Measurements from ENCODE around the gene LBR. TPM values are rescaled to one million over a fixed set of nuclear protein-coding genes. Genes with fewer than 3 reads are reported as not detected.

LBR gene
- polyA plus RNA-seq, 1 donor (not counting 4 experiments of a cell fraction or from before 2014, with no cell fraction given): 30.5 TPM

DNA sequence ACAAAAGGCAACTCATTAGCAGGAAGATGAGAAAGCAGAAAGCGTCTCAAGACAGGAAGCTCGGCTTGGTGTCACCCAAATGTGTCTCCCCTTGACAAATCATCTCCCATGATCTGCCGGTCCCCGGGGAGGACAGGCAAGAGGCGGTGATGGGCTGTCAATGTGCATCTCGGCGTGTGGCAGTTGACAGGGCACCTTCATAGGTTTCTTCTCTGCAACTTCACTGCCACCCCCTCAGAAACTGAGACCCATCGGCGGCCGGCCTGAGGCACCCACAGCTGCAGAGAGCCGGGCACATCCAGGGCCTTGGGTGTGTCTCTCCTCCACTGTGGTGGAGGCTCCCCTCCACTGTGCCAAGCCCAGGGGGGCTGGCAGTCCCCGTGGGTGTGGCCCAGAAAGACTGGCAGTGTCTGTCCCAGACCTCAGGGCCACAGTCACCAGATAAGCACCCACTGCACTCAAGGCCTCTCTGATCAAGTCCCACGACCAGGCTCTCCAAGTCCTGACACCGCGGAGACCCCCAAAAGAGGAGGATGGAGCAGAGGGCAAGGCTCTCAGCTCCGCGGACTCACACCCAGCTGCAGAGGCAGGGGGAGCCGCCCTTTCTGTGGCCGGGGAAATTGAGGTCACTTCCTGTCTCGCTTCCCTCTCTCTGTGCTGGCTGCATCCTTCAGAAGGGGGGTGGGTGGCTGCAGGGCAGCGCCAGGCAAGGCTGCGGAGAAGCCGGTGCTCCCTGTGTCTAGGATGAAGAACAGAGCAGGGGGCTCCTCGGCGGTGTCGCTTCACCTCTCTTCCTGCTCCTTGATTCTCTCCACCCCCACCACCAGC is 39.6 kb upstream of the LBR start:
- dilution Hi-C loops (cut with MboI; ENCODE audit: extremely low pct_ligation_motif_present, low sequenced_read_pairs): loop anchor here (25.0 kb wide), 1 partner anchor 520 kb away; the partner anchor contains the start of gene SDE2
- no peak overlapping the region for H3K27ac ChIP-seq (ENCODE audit: control insufficient read depth, insufficient read depth, low read length)
- no peaks in the 10 kb centered on the region for H3K79me2 ChIP-seq (ENCODE audit: control insufficient read depth, insufficient read depth, low read length)
- no peak for DNase-seq (ENCODE audit: low read depth, low spot score)
- no peak for FAIRE-seq
- peaks cover 13% of the 10 kb centered on the region for H3K4me1 ChIP-seq (ENCODE audit: control insufficient read depth, extremely low read depth, insufficient read depth, low read length)
- no peak overlapping the region for H3K4me3 ChIP-seq (ENCODE audit: control insufficient read depth in 2 of 3, extremely low read depth in 1 of 3, insufficient read depth in 2 of 3, low read depth in 1 of 3, low read length in 3 of 3)
- no peaks in the 10 kb centered on the region for H4K20me1 ChIP-seq (ENCODE audit: control insufficient read depth, extremely low read depth, insufficient read depth, low read length)
- H2AFZ ChIP-seq (ENCODE audit: control insufficient read depth, low read length): no peak overlapping the region
- H3K36me3 ChIP-seq (ENCODE audit: control insufficient read depth in 2 of 2, extremely low read depth in 1 of 2, insufficient read depth in 2 of 2, low read length in 2 of 2): no peaks in the 10 kb centered on the region
- no peak overlapping the region for H3K9ac ChIP-seq (ENCODE audit: control insufficient read depth, extremely low read depth, insufficient read depth, low read length)
- H3K9me1 ChIP-seq (ENCODE audit: control insufficient read depth, extremely low read depth, insufficient read depth, low read length): no peaks in the 10 kb centered on the region
- TF ChIP-seq, protein P1, sequence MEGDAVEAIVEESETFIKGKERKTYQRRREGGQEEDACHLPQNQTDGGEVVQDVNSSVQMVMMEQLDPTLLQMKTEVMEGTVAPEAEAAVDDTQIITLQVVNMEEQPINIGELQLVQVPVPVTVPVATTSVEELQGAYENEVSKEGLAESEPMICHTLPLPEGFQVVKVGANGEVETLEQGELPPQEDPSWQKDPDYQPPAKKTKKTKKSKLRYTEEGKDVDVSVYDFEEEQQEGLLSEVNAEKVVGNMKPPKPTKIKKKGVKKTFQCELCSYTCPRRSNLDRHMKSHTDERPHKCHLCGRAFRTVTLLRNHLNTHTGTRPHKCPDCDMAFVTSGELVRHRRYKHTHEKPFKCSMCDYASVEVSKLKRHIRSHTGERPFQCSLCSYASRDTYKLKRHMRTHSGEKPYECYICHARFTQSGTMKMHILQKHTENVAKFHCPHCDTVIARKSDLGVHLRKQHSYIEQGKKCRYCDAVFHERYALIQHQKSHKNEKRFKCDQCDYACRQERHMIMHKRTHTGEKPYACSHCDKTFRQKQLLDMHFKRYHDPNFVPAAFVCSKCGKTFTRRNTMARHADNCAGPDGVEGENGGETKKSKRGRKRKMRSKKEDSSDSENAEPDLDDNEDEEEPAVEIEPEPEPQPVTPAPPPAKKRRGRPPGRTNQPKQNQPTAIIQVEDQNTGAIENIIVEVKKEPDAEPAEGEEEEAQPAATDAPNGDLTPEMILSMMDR (optimal IDR thresholded peaks at IDR 0.05 in 1 of 3, IDR thresholded peaks at IDR 0.05 in 1 of 3, conservative IDR thresholded peaks at IDR 0.05 in 1 of 3; ENCODE audit: extremely low read depth in 1 of 3, insufficient read depth in 2 of 3, low read length in 3 of 3): no peak
- TF ChIP-seq EZH2 (IDR thresholded peaks at IDR 0.05; ENCODE audit: low read length): no peak
- no peak overlapping the region for H3K4me2 ChIP-seq (ENCODE audit: control insufficient read depth, extremely low read depth, insufficient read depth, low read depth, low read length)
- no peaks in the 10 kb centered on the region for H3K27me3 ChIP-seq (ENCODE audit: control insufficient read depth, extremely low read depth, insufficient read depth, low read length)
- H3K9me3 ChIP-seq (ENCODE audit: control insufficient read depth, low read depth, low read length): no peaks in the 10 kb centered on the region

DNA sequence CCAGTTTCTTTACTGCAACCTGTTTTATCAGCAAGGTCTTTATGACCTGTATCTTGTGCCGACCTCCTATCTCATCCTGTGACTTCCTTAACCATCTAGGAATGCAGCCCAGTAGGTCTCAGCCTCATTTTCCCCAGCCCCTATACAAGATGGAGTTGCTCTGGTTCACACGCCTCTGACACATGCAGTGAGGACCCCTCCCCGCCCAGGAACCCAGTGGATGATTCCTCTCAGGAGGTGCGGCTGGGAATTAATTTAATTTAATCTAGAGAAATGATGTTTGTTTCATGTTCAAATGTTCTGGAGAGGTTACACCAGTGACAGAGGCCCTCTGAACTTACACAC is 39.0 kb upstream of the LBR start:
- Histone ChIP-seq H3K36me3 (ENCODE audit: control insufficient read depth in 2 of 2, extremely low read depth in 1 of 2, insufficient read depth in 2 of 2, low read length in 2 of 2) (no peaks in the 10 kb centered on the region), H3K4me2 (ENCODE audit: control insufficient read depth, extremely low read depth, insufficient read depth, low read depth, low read length) (no peak overlapping the region), H4K20me1 (ENCODE audit: control insufficient read depth, extremely low read depth, insufficient read depth, low read length) (no peaks in the 10 kb centered on the region), H3K27me3 (ENCODE audit: control insufficient read depth, extremely low read depth, insufficient read depth, low read length) (no peaks in the 10 kb centered on the region), H3K4me3 (ENCODE audit: control insufficient read depth in 2 of 3, extremely low read depth in 1 of 3, insufficient read depth in 2 of 3, low read depth in 1 of 3, low read length in 3 of 3) (no peak overlapping the region), H2AFZ (ENCODE audit: control insufficient read depth, low read length) (no peak overlapping the region), H3K27ac (ENCODE audit: control insufficient read depth, insufficient read depth, low read length) (no peak overlapping the region), H3K79me2 (ENCODE audit: control insufficient read depth, insufficient read depth, low read length) (no peaks in the 10 kb centered on the region), H3K9me3 (ENCODE audit: control insufficient read depth, low read depth, low read length) (no peaks in the 10 kb centered on the region), H3K9ac (ENCODE audit: control insufficient read depth, extremely low read depth, insufficient read depth, low read length) (no peak overlapping the region), H3K4me1 (ENCODE audit: control insufficient read depth, extremely low read depth, insufficient read depth, low read length) (peaks cover 13% of the 10 kb centered on the region), H3K9me1 (ENCODE audit: control insufficient read depth, extremely low read depth, insufficient read depth, low read length) (no peaks in the 10 kb centered on the region)
- TF ChIP-seq, protein P1 (optimal IDR thresholded peaks at IDR 0.05 in 1 of 3, IDR thresholded peaks at IDR 0.05 in 1 of 3, conservative IDR thresholded peaks at IDR 0.05 in 1 of 3; ENCODE audit: extremely low read depth in 1 of 3, insufficient read depth in 2 of 3, low read length in 3 of 3): no peak
- no peak for TF ChIP-seq EZH2 (IDR thresholded peaks at IDR 0.05; ENCODE audit: low read length)
- FAIRE-seq: no peak
- dilution Hi-C loops (cut with MboI; ENCODE audit: extremely low pct_ligation_motif_present, low sequenced_read_pairs): loop anchor here (25.0 kb wide), 1 partner anchor 520 kb away; the partner anchor contains the start of gene SDE2
- DNase-seq (ENCODE audit: low read depth, low spot score): no peak
